Type B pancreatic cell (in vitro differentiated cells): ENCODE measurements around the gene UBE2G1. TPM values are rescaled to one million over a fixed set of nuclear protein-coding genes. Genes with fewer than 3 reads are reported as not detected.
A peak's percentile ranks its signal among the peaks of the same experiment; 100 is the strongest.

Experiments
- DNase-seq: peaks from one replicate; pipeline ENCODE4 v3.0.0; 2021; ENCODE audit warnings: mixed read lengths; ENCODE audit not compliant: unreplicated experiment; ENCODE audit errors: extremely low spot score
- H3K27ac Mint-ChIP-seq: 2 replicates; pipeline ENCODE4 v1.8.0; 2021; ENCODE audit warnings: mild to moderate bottlenecking, mixed read lengths
- H3K27me3 Mint-ChIP-seq: 2 replicates; pipeline ENCODE4 v1.8.0; 2021; ENCODE audit warnings: mixed read lengths
- H3K36me3 Mint-ChIP-seq: 2 replicates; pipeline ENCODE4 v1.8.0; 2021; ENCODE audit warnings: mixed read lengths
- H3K4me1 Mint-ChIP-seq: one replicate; pipeline ENCODE4 v1.8.0; 2021; ENCODE audit warnings: mixed read lengths; ENCODE audit not compliant: unreplicated experiment
- H3K4me3 Mint-ChIP-seq: 2 replicates; pipeline ENCODE4 v1.8.0; 2021; ENCODE audit warnings: mild to moderate bottlenecking, mixed read lengths
- H3K9me3 Mint-ChIP-seq: 2 replicates; pipeline ENCODE4 v1.8.0; 2021; ENCODE audit warnings: mixed read lengths
- CTCF ChIP-seq: fragments of 200-600 bp; sonication (generic); conservative IDR thresholded peaks from 2 replicates; pipeline ENCODE4 v1.5.0; 2021; ENCODE audit warnings: antibody characterized with exemption, mild to moderate bottlenecking
- total RNA-seq: library from RNA; stranded (reverse); gene quantifications from 2 replicates; pipeline ENCODE4 v1.2.1, GENCODE V29; 2021; ENCODE audit warnings: low replicate concordance

Gene UBE2G1
- total RNA-seq, 1 donor from 2014 or later = 77.7 TPM

- H3K9me3 Mint-ChIP-seq = no peaks in the 10 kb centered on the region
- peaks cover 17% of the 10 kb centered on the region for H3K36me3 Mint-ChIP-seq
- no peak for DNase-seq
- H3K27ac Mint-ChIP-seq = no peak overlapping the region
- TF ChIP-seq CTCF = no peak
- no peaks in the 10 kb centered on the region for H3K4me1 Mint-ChIP-seq
- H3K27me3 Mint-ChIP-seq = no peaks in the 10 kb centered on the region
- no peak overlapping the region for H3K4me3 Mint-ChIP-seq
These were observed 130.8 kb downstream of the UBE2G1 start for GRCh38 chr17:4235372-4236279.

DNA sequence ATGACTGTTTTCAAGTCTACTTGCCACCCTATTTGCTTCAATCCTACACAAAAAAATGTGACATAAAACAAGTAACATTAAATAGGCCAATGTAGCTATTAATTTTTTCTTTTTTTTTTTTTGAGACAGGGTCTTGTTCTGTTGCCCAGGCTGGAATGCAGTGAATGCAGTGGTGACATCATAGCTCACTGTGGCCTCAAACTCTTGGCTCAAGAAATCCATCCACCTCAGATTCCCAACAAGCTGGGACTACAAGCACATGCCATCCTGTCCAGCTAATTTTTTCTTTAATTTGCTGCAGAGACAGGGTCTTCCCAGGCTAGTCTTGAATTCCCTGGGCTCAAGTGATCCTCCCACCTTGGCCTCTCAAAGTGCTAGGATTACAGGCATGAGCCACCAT lies 132.1 kb downstream of the UBE2G1 start:
- H3K36me3 Mint-ChIP-seq = peaks cover 16% of the 10 kb centered on the region
- no peak for DNase-seq
- no peak overlapping the region for H3K4me3 Mint-ChIP-seq
- TF ChIP-seq CTCF = no peak
- no peaks in the 10 kb centered on the region for H3K27me3 Mint-ChIP-seq
- peaks cover 6% of the 10 kb centered on the region for H3K4me1 Mint-ChIP-seq
- H3K27ac Mint-ChIP-seq = no peak overlapping the region
- H3K9me3 Mint-ChIP-seq = no peaks in the 10 kb centered on the region

DNA sequence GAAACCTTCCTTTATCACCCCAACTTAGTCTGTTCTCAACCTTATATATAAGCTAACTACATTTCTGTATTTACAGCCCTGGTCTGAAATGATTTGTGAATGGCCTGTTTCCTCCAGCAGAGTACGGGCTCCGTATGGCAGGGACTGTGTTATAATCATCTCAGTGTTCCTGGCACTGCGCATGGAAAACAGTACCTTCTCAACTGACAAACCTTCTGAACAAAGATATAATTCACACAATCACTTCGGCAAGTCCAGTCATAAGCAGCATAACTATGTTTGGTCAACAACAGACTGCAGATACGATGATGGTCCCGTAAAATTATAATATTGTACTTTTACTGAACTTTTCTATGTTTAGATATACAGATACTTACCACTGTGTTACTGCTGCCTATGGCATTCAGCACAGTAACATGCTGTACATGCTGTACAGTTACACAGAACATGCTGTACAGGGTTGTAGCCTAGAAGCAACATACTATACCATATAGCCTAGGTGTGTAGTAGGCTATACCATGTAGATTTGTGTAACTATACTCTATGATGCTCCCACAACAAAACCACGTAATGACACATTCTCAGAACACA lies 132.7 kb downstream of the UBE2G1 start:
- H3K4me1 Mint-ChIP-seq = peaks cover 6% of the 10 kb centered on the region
- no peak overlapping the region for H3K4me3 Mint-ChIP-seq
- no peaks in the 10 kb centered on the region for H3K9me3 Mint-ChIP-seq
- DNase-seq = no peak
- H3K27me3 Mint-ChIP-seq = no peaks in the 10 kb centered on the region
- H3K36me3 Mint-ChIP-seq = peaks cover 16% of the 10 kb centered on the region
- no peak for TF ChIP-seq CTCF
- no peak overlapping the region for H3K27ac Mint-ChIP-seq

DNA sequence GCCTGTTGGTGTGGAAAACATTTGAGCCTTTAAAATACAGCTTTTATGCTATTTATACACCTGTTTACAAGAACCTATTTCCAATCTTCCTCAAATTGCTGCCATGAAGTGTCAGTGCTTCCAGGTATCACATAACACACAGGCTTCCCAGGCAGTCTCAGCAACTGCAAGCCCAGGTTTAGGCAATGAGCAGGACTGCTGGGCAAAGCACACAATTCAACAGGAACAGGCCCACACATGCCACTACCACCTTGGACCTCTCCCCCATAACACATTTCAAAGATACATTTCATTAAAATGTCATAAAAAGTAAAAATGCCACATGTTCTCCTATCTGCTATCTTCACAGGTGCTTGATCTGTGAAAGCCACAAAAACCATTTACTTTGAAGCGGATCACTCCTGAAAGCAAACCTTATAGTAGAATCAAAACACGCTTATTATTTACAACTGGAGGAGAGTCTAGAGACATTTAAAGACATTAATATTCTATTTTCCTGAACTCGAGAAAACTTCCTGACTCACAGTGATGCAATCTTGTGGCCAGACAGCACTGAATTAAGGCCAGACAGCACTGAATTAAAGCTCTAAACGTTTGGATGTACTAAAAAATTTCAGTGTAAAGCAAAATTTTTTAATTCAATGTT lies 134.2 kb downstream of the UBE2G1 start:
- H3K27me3 Mint-ChIP-seq = no peaks in the 10 kb centered on the region
- H3K9me3 Mint-ChIP-seq = no peaks in the 10 kb centered on the region
- H3K4me1 Mint-ChIP-seq = peaks cover 6% of the 10 kb centered on the region
- H3K4me3 Mint-ChIP-seq = no peak overlapping the region
- H3K36me3 Mint-ChIP-seq = peaks cover 23% of the 10 kb centered on the region
- no peak for TF ChIP-seq CTCF
- no peak overlapping the region for H3K27ac Mint-ChIP-seq
- DNase-seq = no peak

DNA sequence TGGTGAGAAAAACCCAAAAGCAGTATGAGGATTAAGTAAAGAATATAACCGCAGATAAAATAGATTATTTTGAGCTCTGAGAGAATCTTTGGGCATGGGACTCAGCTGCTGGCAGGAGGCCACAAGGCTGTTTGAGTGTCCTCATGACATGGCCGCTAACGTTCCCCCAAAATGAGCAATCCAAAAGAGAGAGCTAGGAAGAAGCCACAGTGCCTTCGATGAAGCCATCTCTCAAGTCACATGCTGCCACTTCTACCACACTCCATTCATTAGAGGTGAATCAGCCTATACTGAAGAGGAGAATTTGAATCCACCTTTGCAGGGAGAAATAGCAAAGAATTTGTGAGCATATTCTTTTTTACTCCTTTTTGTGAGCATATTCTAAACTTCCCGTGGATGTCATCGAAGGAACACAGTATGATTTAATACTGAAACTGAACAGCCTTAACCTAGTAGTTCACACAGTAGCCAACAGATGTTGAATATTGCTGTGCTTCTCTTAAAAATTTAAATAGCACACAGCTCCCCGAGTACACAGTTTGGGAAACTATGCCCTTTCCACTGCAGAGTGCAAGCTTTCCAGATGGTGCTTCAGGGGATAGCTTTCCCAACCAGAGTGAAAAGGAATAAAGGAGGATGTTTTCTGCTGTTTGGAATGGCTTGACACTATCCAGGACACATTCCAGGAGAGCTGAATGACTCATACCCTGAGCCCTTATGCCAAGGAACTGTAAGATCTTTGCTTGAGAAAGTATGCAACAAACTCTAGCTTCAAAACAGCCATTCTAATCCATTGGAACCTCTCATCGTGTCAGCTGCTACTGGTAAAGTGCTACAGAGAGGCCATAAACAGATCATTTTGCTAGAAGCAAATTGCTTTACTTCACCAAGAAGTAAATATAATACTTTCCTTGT lies 136.6 kb downstream of the UBE2G1 start:
- H3K27ac Mint-ChIP-seq = peak overlapping the region; percentile 70
- no peak for TF ChIP-seq CTCF
- no peaks in the 10 kb centered on the region for H3K9me3 Mint-ChIP-seq
- peaks cover 16% of the 10 kb centered on the region for H3K36me3 Mint-ChIP-seq
- no peak overlapping the region for H3K4me3 Mint-ChIP-seq
- no peaks in the 10 kb centered on the region for H3K27me3 Mint-ChIP-seq
- DNase-seq = no peak
- H3K4me1 Mint-ChIP-seq = peaks cover 6% of the 10 kb centered on the region
